Panc1 (cell line): ENCODE measurements around the gene SYT8.

Experiments
- CTCF ChIP-seq: fragments of 450-650 bp; IDR thresholded peaks from 2 replicates; pipeline ENCODE4 v1.5.1; 2017; ENCODE audit warnings: mild to moderate bottlenecking
- POLR2AphosphoS5 ChIP-seq: IDR thresholded peaks from 2 replicates; pipeline ENCODE4 v1.6.1; 2012; ENCODE audit warnings: mild to moderate bottlenecking, low read depth, low read length, moderate library complexity

GRCh38 chr11:1803246-1803645 is 31.5 kb upstream of the SYT8 start:
- no peak for TF ChIP-seq CTCF
- no peak for TF ChIP-seq POLR2AphosphoS5
